ENCODE results near the gene TMEM255B. TPM values are rescaled to one million over a fixed set of nuclear protein-coding genes. Genes with fewer than 3 reads are reported as not detected.

TMEM255B gene
- total and polyA plus RNA-seq, 9 of the 15 experiments (the other 6 are each of a cell fraction or from before 2014, with no cell fraction given), result 0.01 to 0.75 (median 0.23) TPM

DNA sequence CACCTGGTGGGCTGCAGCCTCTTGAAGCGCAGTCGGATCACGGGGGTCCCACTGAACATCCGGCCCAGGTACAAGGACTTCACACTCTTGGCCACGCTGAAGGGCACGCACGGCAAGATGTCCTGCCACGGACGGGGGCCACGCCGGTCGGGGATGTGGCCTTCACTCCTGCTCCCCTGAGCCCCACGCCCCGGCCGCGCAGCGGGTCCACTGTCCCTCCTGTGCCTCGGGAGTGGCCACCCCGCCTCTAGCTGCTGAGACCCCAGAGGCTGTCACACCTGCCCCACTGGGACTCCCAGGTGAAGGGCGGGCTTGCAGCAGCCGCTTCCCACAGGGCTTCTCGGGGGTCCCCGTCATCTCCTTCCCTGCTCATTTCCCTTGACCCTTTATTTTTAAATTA is 73.6 kb downstream of the TMEM255B start:
- 68% methylated on average over 4 of the region's 23 CpGs for WGBS (ENCODE audit: insufficient coverage, low coverage, missing lambda C conversion rate)
- BruUV-seq (replicated peaks), result no TSS peak
- ChIA-PET POLR2A (no interaction called here), CTCF (ENCODE audit: low intra/inter-chr PET ratio) (no interaction called here)
- no peaks in the 10 kb centered on the region for H3K36me3 ChIP-seq (ENCODE audit: control insufficient read depth, insufficient read depth, low read length)
- H2AFZ ChIP-seq (ENCODE audit: low read depth, low read length), result no peak overlapping the region
- in situ Hi-C loops (cut with MboI), result no loop called here
- no peak overlapping the region for H3K27ac ChIP-seq (ENCODE audit: extremely low read depth, low read depth, low read length)
- H3K4me3 ChIP-seq, result no peak overlapping the region
- H3K79me2 ChIP-seq (ENCODE audit: control insufficient read depth, insufficient read depth, low read length), result no peaks in the 10 kb centered on the region
- ATAC-seq (no peak), DNase-seq (ENCODE audit: extremely low read depth in 1 of 4, low spot score in 3 of 4) (no peak), FAIRE-seq (no peak)
- no peaks in the 10 kb centered on the region for H4K20me1 ChIP-seq (replicated peaks; ENCODE audit: control insufficient read depth, insufficient read depth, low read length)
- peaks cover 0 to 12% of the 10 kb centered on the region in 2 experiments; a peak in 2 of 5 replicates for H3K4me1 ChIP-seq (replicated peaks in 1 of 2; ENCODE audit: control insufficient read depth in 2 of 2, insufficient read depth in 2 of 2, low read length in 2 of 2)
- no peaks in the 10 kb centered on the region for H3K9me1 ChIP-seq (ENCODE audit: control insufficient read depth, insufficient read depth, low read length)
- intact Hi-C loops (cut with micrococcal nuclease), result no loop called here
- no peak overlapping the region for H3K4me2 ChIP-seq (ENCODE audit: insufficient read depth, low read length)
- no peak overlapping the region for H3K9ac ChIP-seq (ENCODE audit: insufficient read depth in 1 of 2, low read depth in 2 of 2, low read length in 2 of 2)
- H3K27me3 ChIP-seq (ENCODE audit: control insufficient read depth in 2 of 2, insufficient read depth in 2 of 2, low read length in 2 of 2), result no peaks in the 10 kb centered on the region
- H3K9me3 ChIP-seq (replicated peaks; ENCODE audit: control insufficient read depth, insufficient read depth, low read depth, low read length), result no peaks in the 10 kb centered on the region
- TF ChIP-seq CBFB (CRISPR knock-in tag; IDR thresholded peaks at IDR 0.05), result no peak
- TF ChIP-seq PURB (CRISPR knock-in tag; IDR thresholded peaks at IDR 0.05; ENCODE audit: low read depth), result no peak
- TF ChIP-seq ZC3H11A (IDR thresholded peaks at IDR 0.05; ENCODE audit: low read depth, low read length), result no peak
- TF ChIP-seq RUNX1 (IDR thresholded peaks at IDR 0.05; ENCODE audit: low read depth), result no peak
- no peak for TF ChIP-seq TAF9B (IDR thresholded peaks at IDR 0.05; ENCODE audit: partially characterized antibody)
- TF ChIP-seq TEAD1 (CRISPR knock-in tag; IDR thresholded peaks at IDR 0.05), result no peak
- no peak for TF ChIP-seq ELK3 (CRISPR knock-in tag; IDR thresholded peaks at IDR 0.05)
- TF ChIP-seq BHLHE40 (IDR thresholded peaks at IDR 0.05; ENCODE audit: low read length), result no peak
- no peak for TF ChIP-seq HNRNPL (IDR thresholded peaks at IDR 0.05; ENCODE audit: low read depth, low read length)
- TF ChIP-seq ZFP91 (CRISPR knock-in tag; IDR thresholded peaks at IDR 0.05), result no peak
- no peak for TF ChIP-seq ILF3 (IDR thresholded peaks at IDR 0.05; ENCODE audit: borderline replicate concordance)
